H1 (cell line): Measurements from ENCODE around the gene CHD9NB. TPM values are rescaled to one million over a fixed set of nuclear protein-coding genes. Genes with fewer than 3 reads are reported as not detected.

Experiments used
- BCL11A ChIP-seq, 2 experiments: IDR thresholded peaks; one replicate each; pipeline ENCODE4 v1.6.1; 2011; ENCODE audit warnings: low read depth in 2 of 2, low read length in 2 of 2, mild to moderate bottlenecking in 2 of 2
- EGR1 ChIP-seq: IDR thresholded peaks from 2 replicates; pipeline ENCODE4 v1.6.1; 2011; ENCODE audit warnings: low read depth, low read length, borderline replicate concordance
- RXRA ChIP-seq: IDR thresholded peaks from 2 replicates; pipeline ENCODE4 v1.6.1; 2011; ENCODE audit warnings: low read depth, mild to moderate bottlenecking, low read length, moderate library complexity; ENCODE audit not compliant: insufficient read depth
- SP4 ChIP-seq: IDR thresholded peaks from 2 replicates; pipeline ENCODE4 v1.6.1; 2012; ENCODE audit warnings: low read length, inconsistent platforms
- polyA plus RNA-seq, 7 experiments: library from polyadenylated mRNA; depleted of rRNA in 3 of 7; stranded (reverse) in 5 of 7; unstranded in 2 of 7; fragments of >200 nt in 5 of 7; fragments of 200-250 nt in 2 of 7; gene quantifications; 1 replicate in 5 of 7; 2 replicates in 1 of 7; 4 replicates in 1 of 7; pipeline versions ENCODE4 v1.2.1 to v1.2.3, GENCODE V29; 2011 to 2013; ENCODE audit warnings: missing spikeins in 2 of 7, mixed read lengths in 2 of 7
- total RNA-seq: library from RNA; stranded (reverse); fragmentation: NEBNext Ultra II Directional; extraction: Animal tissue kit (Norgen Biotek cat#: 25700); gene quantifications from 2 replicates; pipeline ENCODE4 v1.2.1, GENCODE V29; 2021

The CHD9NB gene
- total and polyA plus RNA-seq, 2 of the 8 experiments (the other 6 are each of a cell fraction or from before 2014, with no cell fraction given): 4.5 to 5.9 TPM

- TF ChIP-seq BCL11A (IDR thresholded peaks at IDR 0.05; ENCODE audit: low read depth in 2 of 2, low read length in 2 of 2) (no peak), RXRA (no peak), EGR1 (no peak), SP4 (no peak)
Observed at GRCh38 chr16:53029971-53030370, 22.7 kb downstream of the CHD9NB start (continued).
